Measurements from ENCODE around the gene TMEM185B.

The TMEM185B gene

DNA sequence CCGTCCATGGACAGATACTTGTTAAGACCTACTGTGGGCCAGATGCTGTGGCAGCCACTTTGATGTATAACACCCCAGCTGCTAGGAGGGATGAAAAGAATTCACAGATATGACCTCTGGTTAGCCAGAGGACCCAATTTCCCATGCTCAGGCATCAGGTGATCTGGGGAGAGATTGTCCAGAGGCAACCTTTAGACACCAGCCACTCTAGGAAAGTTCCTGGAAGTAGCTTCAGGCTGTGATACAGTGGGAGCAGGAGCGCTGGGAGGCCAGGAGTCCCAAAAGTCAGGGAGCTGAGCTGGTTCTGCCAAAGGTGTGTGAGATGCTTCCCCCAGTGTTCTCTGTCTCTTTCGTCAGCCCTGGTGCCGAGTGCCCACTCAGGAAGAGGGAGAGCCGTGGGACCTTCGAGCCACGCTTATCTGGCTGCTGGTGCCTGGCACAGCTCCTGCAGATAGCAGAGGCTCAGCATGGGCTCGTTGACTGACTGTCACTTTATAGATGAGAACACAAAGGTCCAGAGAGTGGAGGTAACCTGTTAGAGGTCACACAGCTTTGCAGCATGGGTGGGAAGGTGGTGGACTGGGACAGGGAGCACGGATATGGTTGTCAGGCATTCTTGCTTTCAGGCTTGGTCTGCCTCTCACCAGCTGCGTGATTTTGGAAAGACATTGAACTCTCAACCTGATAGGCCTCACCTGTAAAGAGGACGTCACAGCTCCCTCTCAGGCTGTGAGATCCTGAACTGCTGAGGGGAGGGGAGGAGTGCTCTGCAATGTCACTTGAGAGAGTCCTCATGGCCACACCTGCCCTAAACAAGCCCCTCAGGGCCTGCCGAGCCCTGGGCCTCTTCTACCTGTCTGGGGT, 21.7 kb upstream of the TMEM185B start:
- no peak overlapping the region for H3K4me3 ChIP-seq
- TF ChIP-seq, protein P1, sequence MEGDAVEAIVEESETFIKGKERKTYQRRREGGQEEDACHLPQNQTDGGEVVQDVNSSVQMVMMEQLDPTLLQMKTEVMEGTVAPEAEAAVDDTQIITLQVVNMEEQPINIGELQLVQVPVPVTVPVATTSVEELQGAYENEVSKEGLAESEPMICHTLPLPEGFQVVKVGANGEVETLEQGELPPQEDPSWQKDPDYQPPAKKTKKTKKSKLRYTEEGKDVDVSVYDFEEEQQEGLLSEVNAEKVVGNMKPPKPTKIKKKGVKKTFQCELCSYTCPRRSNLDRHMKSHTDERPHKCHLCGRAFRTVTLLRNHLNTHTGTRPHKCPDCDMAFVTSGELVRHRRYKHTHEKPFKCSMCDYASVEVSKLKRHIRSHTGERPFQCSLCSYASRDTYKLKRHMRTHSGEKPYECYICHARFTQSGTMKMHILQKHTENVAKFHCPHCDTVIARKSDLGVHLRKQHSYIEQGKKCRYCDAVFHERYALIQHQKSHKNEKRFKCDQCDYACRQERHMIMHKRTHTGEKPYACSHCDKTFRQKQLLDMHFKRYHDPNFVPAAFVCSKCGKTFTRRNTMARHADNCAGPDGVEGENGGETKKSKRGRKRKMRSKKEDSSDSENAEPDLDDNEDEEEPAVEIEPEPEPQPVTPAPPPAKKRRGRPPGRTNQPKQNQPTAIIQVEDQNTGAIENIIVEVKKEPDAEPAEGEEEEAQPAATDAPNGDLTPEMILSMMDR (IDR thresholded peaks at IDR 0.05) = no peak
- H3K27ac ChIP-seq = no peak overlapping the region
- DNase-seq (ENCODE audit: low spot score) = no peak

DNA sequence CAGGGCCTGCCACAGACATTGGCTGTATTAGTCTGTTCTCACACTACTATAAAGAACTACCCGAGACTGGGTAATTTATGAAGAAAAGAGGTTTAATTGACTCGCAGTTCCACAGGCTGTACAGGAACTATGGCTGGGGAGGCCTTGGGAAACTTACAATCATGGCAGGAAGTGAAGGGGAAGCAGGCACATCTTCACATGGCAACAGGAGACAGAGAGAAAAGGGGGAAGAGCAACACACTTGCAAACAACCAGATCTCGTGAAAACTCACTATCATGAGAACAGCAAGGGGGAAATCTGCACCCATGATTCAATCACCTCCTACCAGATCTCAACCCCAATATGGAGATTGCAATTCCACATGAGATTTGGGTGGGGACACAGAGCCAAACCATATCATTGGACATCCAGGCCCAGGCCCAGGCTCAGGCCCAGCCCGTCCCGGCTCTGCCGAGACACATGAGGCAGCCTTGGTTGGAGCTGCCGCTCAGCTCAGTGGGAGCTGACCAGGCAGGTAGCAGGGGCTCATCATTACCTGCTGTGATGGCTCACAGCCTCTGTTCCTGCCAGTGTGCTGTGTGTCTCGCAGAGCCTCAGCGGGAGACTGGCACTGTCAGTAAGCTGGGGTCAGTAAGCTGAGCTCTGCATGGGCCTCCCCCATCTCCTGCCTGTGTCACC, 20.8 kb upstream of the TMEM185B start:
- no peak for DNase-seq (ENCODE audit: low spot score)
- TF ChIP-seq, protein P1 (IDR thresholded peaks at IDR 0.05) = no peak
- Histone ChIP-seq H3K4me3 (no peak overlapping the region), H3K27ac (no peak overlapping the region)

DNA sequence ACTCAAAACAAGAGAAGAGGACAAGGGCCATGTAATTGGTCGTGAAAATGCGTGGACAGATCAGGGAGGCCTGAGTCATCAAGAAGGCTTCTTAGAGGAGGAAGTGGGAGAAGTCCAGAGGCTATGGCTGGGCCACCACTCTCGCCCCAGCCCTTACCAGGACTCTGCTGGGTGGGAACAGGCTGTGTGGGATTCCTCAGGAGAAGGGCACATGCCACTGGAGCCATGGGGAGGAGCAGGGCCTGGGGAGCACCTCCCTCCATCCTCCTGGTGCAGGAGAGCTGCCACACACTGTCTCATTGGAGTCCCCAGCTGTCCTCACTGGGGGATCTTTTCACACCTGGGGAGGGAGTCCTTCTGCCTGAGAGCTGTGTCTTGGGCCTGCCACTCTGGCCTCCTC, 20.0 kb upstream of the TMEM185B start:
- DNase-seq (ENCODE audit: low spot score) = no peak
- Histone ChIP-seq H3K27ac (no peak overlapping the region), H3K4me3 (no peak overlapping the region)
- TF ChIP-seq, protein P1 (IDR thresholded peaks at IDR 0.05) = no peak

DNA sequence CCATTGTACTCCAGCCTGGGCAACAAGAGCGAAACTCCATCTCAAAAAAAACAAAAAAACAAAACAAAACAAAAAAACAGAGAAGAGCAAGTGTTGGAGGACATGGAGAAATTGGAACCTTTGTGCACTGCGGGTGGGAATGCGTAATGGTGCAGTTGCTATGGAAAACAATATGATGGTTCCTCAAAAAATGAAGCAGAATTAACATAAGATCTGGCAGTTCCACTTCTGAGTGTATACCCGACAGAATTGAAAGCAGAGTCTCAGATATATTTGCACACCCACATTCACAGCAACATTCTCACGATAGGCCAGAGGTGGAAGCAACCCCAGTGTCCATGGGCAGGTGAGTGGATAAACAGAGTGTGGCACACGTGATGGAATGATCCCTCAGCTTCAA, 18.5 kb upstream of the TMEM185B start:
- Histone ChIP-seq H3K27ac (no peak overlapping the region), H3K4me3 (no peak overlapping the region)
- TF ChIP-seq, protein P1 (IDR thresholded peaks at IDR 0.05) = no peak
- DNase-seq (ENCODE audit: low spot score) = no peak

DNA sequence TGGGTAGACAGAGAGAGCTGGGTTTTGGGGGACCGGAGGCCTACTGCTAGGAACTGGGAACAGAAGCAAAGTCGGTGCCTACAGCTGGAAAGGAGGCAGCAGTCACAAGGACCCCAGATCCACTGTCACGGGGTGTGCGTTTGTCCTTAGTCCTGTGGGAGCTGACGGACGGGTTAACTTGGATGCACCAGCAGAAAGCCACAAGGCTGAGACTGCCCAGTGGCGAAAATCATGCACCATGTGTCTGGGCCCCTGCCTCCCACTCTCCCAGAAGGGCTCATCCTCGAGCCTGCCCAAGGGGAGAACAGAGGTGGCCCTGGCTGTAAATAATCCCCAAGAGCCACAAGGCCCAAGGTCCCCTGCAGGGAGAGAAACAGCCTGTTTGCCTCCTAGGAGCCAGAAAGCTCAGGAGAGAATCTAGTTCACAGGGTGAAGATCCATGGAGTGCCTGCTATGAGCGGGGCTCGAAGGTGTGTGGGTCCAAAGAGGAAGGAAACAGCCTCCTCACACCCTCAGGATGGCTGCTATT, 17.8 kb upstream of the TMEM185B start:
- H3K4me3 ChIP-seq = no peak overlapping the region
- no peak for DNase-seq (ENCODE audit: low spot score)
- TF ChIP-seq, protein P1 (IDR thresholded peaks at IDR 0.05) = no peak
- H3K27ac ChIP-seq = no peak overlapping the region

DNA sequence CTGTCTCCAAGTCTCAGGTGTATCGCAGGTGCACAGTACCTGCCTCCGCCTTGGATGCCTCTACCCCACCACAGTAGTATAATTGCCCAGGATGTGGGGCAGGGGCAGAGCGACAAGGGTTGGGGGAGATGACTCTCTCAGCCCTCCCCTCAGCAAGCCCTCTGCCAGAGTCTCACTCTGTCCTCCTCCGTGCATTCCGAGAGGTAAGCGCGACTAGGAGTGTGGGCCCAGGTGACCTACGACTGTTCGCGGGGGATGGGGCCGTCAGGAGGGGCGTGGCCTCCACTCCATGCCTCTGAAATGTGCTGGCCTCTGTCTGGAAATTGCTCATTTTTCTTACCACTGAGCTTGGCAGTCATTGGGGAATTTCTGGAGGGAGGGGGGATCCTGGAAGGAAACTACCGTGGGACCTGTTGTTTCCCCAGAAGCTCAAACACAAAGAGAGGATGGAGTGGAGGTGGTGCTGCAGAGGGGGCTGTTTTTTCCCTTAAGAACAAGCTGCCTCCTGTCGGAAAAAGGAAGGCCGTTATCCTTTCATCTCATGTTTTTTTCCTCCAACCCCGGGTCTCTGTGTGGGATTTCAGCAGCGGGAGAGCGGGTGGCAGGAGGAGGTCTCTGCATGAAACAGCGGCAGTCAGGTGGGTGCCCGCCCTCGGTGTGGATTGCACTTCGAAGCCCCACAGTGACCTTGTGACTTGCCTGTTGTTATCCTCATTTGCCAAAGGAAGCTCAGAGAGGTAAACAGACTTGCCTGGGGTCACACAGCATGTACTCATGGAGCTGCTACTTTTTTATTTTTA, 16.5 kb upstream of the TMEM185B start:
- Histone ChIP-seq H3K4me3 (peak overlapping the region; percentile 12), H3K27ac (peak overlapping the region in 1 of 2 donors; percentile 62)
- no peak for DNase-seq (ENCODE audit: low spot score)
- TF ChIP-seq, protein P1 (IDR thresholded peaks at IDR 0.05) = no peak

Measured in coronary artery (tissue), 2 donors.